ENCODE data around the gene NFKBIB. TPM values are rescaled to one million over a fixed set of nuclear protein-coding genes. Genes with fewer than 3 reads are reported as not detected.

NFKBIB gene
- polyA plus RNA-seq, 2 of the 4 experiments (the other 2 are of a cell fraction), result 35.0 to 61.7 TPM

GRCh38 chr19:38942471-38943181 is 42.9 kb downstream of the NFKBIB start:
- H3K27ac ChIP-seq, result no peak overlapping the region
- DNase-seq (ENCODE audit: low read depth in 1 of 2, low spot score in 1 of 2) (no peak), FAIRE-seq (no peak), ATAC-seq (peak in 1 of 2 experiments; percentile 15; a peak in 3 of 6 replicates)
- 88% methylated on average over 20 of the region's 20 CpGs for WGBS (ENCODE audit: missing lambda C conversion rate)
- no peak for TF ChIP-seq FOXS1 (CRISPR knock-in tag; IDR thresholded peaks at IDR 0.05)
- TF ChIP-seq HES2 (IDR thresholded peaks at IDR 0.05), result no peak
- 0 out of 2 replicates have a peak, but pooled peaks have one; percentile 38 for TF ChIP-seq HOXA7 (CRISPR knock-in tag; IDR thresholded peaks at IDR 0.05)
- POLR2A ChIA-PET, result interaction anchor here (0.9 kb wide), 1 partner anchor 13 kb away, joined by 3 read pairs; no protein-coding TSS in a partner anchor
- H3K4me2 ChIP-seq, result no peak overlapping the region
- H3K9me3 ChIP-seq, result no peaks in the 10 kb centered on the region
- no peak overlapping the region for H3K4me3 ChIP-seq
- CTCF ChIA-PET, result interaction anchor here (0.6 to 5.3 kb wide), 6 partner anchors 9 to 34 kb away, joined by 3 to 43 read pairs (median 21); partner anchors contain the start of genes MRPS12 and SARS2
- no peaks in the 10 kb centered on the region for H3K4me1 ChIP-seq

- FAIRE-seq, result no peak
- CTCF ChIA-PET, result interaction anchor here (1.0 to 3.1 kb wide), 10 partner anchors 9 to 417 kb away, joined by 3 to 23 read pairs (median 4); partner anchors contain the start of genes MRPS12 and SARS2
Observed at GRCh38 chr19:38944981-38945506, 45.3 kb downstream of the NFKBIB start.

More at GRCh38 chr19:38944981-38945506, 45.3 kb downstream of the NFKBIB start:
- TF ChIP-seq CTCF (IDR thresholded peaks at IDR 0.05) (no peak), PBX3 (IDR thresholded peaks at IDR 0.05) (no peak), ATOH8 (CRISPR knock-in tag; IDR thresholded peaks at IDR 0.05; ENCODE audit: low read depth) (no peak), RCOR1 (IDR thresholded peaks at IDR 0.05; ENCODE audit: low read depth, low read length) (no peak), CHD2 (IDR thresholded peaks at IDR 0.05; ENCODE audit: low read length, partially characterized antibody) (no peak), EHF (CRISPR knock-in tag; IDR thresholded peaks at IDR 0.05) (no peak), MYC (IDR thresholded peaks at IDR 0.05; ENCODE audit: borderline replicate concordance, low read length) (no peak)
- DNase-seq (ENCODE audit: low read depth in 1 of 2, low spot score in 1 of 2) (peak in 1 of 2 experiments; percentile 63), ATAC-seq (peak; percentile 30 to 31)
- H3K4me3 ChIP-seq, result no peak overlapping the region
- no peak overlapping the region for H3K4me2 ChIP-seq
- H3K27ac ChIP-seq, result no peak overlapping the region
- H3K9me3 ChIP-seq, result no peaks in the 10 kb centered on the region
- no peaks in the 10 kb centered on the region for H3K4me1 ChIP-seq
- POLR2A ChIA-PET, result interaction anchor here (1.9 kb wide), 1 partner anchor 14 kb away, joined by 7 read pairs; the partner anchor contains the start of genes MRPS12 and SARS2
- WGBS (ENCODE audit: missing lambda C conversion rate), result 96% methylated on average over 11 of the region's 12 CpGs

All from A549 (cell line).